Medulla oblongata (tissue), 1 donor: ENCODE measurements around the gene NBPF1.
A peak's percentile ranks its signal among the peaks of the same experiment; 100 is the strongest.
"Not testable (repeated sequence)": the region's sequence is repeated elsewhere in the genome, so short reads cannot be mapped to it uniquely, and the experiment has no call there.

Experiments used
- DNase-seq: peaks from one replicate; pipeline ENCODE4 v3.0.0-alpha.2; 2015; ENCODE audit errors: extremely low spot score

NBPF1 gene

DNA sequence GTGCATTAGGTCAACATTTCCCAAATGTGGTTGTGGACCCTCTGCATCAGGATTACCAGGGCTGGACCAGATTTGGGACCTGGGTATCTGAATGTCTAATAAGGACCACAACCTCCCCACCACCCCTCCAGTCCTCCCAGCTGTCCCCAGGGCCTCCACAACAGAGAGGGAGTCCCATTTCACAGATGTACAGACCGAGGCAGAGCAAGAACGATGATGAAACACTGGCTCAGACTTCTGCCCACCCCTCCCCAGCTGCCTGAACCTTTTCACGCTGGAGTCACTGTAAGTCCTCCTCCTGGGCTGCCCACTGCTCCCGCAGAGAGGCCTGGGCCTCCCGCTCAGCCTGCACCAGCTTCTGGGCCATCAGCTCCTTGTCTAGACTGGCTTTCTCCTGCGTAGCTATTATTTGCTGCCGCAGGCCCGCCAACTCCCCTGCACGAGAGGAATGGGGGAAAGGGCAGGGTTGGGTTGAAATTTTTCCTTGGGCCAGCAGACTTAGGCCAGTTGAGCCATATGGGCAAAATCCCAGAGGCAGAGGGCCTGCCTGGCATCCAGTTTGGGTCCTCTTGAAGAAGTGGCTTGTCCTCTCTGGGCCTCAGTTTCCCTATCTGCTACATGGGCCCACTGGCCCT, 8.4 kb upstream of the NBPF1 start:
- DNase-seq = not testable (repeated sequence)

DNA sequence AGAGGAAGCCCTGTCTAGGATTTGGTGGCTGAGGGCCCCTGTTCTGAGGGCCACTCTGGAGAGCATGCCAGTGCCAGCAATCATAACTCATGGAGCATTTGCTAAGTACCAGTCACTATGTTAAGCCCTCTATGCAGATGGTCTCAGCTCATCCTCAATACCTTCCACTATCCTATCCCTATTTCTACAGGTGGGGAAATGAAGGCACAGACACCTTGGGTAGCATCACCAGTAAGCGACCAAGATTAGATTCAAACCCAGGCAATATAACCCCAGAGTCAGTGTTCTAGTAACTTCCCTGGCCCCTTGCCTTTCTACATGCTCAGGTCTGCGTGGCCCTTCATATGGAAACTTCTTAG, 7.9 kb upstream of the NBPF1 start:
- no peak for DNase-seq

DNA sequence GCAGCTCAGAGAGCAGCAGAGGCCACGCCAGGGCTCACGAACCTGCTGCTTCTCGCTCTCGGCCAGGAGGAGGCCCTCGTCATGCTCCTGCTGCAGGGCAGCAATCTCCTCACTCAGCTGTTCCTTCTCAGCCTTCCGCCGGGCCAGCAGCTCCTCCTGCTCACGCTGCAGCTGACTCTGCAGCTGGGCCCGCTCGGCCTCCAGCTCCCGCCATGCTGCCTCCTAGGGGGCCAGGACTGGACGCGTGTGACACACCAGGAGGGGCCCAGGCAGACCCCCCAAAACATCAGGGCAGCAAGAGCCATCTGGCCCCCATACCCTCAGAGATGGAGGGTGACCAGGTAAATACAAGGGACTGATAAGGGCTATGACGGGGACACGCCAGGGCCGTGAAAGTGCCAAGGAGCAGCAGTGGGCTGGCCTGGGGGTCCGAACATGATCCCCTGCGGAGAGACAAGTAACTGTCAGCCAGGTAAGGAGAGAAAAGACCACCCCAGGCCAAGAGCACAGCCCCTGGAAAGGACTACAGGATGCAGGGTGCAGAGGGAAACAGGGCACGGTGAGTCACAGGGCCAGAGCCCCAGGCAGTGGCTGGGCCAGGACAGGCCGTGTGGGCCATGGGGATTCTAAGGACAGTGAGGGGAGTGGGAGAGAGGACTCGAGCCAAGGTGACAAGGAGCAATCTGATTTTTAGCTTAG, 6.6 kb upstream of the NBPF1 start:
- not testable (repeated sequence) for DNase-seq

DNA sequence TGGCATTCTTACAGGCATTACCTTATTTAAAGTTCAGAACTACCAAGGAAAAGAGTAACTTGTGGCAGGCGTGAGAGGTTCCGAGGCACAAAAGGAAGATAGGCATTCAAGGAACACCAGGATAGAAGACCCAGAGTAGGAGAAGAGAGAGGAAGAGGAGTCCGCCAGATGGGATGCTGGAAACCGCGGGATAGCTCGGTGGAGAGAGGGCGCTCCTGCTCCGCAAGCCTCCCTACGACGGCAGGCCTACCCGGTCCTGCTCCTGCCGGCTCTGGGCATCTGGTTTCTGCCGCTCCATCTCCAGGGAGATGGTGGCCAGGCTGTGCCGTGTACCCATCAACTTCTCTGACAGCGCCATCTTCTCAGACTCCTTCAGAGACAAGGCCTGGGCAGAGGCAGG, 5.4 kb upstream of the NBPF1 start:
- no peak for DNase-seq

DNA sequence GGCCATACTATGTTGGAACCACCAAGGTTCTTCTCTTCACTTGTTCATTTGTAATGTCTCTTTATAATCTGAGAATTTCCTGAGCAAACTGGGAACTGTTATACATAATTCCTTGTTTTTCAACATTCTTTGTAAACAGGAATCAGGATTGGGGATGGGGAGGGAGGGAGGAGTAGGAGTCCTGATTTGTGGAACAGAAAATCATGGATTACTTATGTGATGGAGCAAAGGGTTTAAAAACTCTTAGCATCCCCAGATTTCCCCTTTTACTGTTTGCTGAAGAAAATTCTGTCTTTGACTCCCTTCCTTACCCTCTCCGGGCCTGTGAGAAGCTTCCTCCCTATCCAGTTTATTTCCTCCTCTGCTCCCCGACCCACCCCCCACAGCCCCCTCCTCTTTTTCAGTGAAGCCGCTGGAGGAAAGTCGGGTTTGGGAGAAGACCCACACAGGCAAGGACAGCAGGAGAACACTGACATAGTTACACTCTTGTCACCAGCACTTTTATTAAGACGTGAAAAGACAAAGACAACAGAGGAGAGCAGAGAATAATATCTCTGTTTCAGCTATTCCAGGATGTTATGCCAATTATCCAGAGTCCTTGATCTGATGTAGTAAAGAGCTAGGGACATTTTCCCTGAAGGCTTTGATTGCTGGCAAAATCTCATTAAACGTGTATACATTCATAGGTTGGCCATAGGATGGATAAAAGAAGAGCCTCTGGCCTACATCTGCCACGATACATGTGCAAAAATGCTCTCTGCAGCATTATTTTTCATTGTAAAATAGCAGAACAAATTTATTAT, 4.6 kb upstream of the NBPF1 start:
- DNase-seq = peak; percentile 39

DNA sequence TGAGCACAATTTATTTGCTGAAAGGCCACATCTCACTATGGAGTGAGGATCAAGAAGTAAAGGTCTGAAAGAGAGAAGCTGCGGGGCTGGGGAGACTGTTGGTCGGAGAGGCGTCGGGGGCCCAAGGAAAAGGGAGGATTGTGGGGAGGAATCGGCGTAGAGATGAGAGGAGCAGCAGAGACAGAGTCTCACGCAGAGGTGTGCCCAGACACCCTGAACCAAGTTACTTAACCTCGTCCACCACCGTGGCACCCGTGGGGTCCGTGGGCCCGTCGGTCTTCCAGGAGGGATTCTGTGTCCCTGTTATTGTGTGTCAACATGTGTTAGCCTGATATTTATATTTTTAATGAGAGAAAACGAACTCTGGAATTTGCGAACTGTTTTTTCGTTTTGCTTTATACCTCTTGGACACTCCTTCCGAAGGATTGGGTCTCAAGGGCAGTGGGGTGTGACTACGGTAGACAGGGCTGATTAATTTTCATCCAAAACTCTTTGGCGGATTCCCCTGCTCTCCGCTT, 3.8 kb upstream of the NBPF1 start:
- DNase-seq = peak; percentile 31

DNA sequence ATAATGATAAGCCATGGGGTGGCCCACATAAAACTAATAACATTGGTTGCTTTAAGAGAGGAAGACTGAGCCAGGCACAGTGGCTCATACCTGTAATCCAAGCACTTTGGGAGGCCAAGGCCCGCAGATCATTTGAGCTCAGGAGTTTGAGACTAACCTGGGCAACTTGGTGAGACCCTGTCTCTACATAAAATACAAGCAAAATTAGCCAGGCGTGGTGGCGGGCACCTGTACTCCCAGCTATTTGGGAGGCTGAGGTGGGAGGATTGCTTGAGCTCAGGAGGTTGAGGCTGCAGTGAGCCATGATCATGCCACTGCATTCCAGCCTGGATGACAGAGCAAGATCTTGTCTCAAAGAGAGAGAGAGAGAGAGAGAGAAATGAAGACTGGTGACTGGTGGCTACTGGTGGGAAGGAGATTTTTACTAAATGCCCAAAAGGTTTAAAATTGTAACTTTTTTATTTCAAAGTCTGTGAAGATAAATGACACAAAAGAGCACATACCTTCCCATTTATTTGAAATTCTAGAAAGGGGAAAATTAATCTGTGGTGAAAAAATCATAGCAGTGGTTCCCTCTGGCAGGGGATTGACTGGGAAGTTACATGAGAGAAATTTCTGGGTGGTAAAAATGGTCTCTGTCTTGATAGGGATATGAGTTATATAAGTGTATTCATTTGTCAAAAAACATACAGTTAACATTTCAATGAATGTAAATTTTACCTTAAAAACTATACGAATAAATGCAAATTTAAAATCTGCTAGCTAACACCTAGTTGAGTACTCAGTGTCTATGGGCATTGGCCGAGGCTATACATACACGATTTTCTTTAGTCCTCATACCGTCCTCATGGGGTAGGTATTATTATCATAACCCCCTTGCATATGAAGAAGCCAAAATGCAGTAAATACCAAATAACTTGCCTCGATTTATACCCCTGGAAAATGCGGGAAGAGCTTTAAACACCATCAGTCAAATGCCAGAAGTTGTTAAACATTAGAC, 2.2 kb upstream of the NBPF1 start:
- no peak for DNase-seq

DNA sequence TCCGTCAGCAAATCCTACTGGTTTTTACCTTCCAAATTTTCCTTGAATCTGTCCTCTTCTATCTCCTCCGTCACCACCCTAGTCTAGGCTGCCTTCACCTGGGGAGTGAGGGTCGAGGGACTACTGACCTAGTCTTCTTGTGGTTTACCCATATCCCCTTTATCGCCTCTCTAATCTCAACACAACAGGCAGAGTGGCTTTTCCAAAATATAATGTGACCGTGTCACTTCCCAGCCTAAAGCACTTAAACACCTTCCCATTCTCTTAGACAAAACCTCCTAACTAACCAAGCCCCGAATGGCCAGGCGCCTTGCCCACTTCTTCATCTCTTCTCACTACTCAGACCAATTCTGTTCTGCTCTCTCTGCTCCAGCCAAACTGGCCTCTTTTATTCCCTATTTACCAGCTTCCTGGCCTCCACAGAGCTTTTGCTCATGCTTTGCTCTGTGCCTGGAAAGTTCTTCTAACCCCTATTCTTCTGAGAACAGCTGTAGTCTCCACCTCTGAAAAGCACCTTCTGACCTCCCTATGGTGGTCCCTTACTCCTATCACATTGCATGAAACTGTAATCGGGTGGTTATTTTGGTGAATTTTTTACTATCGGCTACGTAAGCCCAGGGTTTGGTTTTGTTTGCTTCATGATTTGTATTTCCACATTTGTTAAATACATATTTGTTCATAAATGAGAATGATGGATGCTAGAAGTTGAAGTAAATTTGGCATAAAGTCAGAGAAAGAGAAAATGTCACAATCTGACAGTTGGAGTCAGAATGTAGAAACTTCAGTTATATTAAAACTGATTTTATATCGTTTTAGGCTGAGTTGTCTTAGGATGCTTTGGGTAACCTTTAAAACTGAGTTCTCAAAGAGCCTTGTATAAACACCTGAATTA, 1.2 kb upstream of the NBPF1 start:
- DNase-seq = peak; percentile 40

DNA sequence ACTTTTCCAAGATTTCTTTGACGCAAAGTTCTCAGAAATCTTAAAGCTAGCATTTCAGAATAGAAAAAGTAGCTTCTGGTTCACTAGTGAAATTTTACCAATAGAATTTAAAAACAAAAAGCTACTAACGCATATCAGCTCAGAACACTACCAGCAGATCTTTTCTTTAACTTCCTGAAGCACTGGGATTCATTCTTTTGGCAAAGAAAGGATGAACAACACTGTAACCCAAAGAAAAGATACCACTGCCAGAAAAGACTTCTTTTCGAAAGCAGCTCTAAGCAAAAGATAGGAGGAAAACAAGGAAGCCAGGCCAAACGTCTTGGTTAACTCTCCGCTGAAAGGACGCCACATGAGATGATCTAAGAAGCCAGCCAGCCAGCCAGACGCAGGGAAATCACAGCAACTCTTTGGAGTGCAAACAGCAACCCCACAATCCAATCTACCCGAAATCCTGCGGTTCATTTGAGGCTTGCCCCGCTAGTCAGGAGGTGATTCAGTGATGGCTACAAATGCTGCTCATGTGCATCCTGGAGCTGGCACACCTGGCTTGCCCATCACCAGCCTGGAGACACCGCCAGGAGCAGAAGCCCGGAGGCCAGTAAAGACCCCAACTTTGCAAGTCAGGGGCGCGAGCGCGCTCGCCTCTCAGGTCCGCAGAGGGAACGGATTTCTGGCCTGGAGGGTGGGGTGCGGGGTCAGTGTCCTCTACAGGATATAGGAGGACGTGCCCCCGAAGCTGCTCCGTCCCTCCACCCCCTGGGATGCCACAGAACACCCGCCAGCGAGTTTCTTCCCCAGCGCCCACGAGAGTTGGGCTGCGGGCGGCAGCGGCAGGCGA, 812 bp downstream of the NBPF1 start:
- peak; percentile 92 for DNase-seq

DNA sequence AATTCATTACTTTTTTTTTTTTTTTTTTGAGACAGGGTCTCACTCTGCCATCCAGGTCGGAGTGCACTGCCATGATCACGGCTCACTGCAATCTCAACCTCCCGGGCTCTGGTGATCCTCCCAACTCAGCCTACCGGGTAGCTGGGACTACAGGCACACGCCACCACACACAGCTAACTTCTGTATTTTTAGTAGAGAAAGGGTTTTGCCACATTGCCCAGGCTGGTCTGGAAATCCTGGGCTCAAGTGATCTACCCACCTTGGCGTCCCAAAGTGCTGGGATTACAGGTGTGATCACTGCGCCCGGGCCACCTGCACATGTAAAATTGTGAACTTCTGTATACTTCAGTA, 1.4 kb downstream of the NBPF1 start:
- not testable (repeated sequence) for DNase-seq

DNA sequence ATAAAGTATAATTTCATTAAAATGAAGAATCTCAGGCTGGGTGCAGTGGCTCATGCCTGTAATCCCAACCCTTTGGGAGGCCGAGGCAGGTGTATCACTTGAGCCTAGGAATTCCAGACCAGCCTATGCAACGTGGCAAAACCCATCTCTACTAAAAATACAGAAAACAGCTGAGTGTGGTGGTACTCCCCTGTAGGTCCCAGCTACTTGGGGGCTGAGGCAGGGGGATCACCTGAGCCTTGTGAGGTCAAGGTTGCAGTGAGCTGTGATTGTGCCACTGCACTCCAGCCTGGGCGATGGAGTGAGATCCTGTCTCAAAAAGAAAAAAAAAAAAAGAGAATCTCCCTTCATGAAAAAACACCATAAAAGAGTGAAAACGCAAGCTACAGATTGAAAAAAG, 2.2 kb downstream of the NBPF1 start:
- not testable (repeated sequence) for DNase-seq

DNA sequence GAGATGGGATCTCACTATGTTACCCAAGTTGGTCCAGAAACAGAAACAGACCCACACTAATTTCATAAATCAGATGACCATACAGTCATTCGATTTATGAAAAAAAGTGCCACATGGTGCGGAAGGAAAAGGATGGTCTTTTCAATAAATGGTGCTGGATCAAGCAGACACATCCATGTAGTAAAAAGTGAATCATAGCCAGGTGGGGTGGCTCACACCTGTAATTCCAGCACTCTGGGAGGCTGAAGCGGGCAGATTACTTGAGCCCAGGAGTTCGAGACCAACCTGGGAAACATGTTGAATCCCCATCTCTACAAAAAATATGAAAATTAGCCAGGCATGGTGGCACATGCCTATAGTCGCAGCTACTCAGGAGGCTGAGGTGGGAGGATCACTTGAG, 2.8 kb downstream of the NBPF1 start:
- not testable (repeated sequence) for DNase-seq

DNA sequence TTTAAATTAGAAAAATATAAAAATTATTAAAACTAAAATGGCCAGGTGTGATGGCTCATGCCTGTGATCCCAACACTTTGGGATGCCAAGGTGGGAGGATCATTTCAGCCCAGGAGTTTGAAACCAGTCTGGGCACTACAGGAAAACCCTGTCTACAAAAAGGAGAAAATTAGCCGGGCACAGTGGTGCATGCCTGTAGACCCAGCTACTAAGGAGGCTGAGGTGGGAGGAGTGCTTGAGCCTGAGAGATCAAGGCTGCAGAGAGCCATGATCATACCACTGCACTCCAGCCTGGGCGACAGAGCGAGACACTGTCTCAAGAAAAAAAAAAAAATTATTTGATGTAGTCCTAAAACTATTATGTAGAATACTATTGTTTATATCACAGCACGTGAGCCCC, 3.6 kb downstream of the NBPF1 start:
- DNase-seq = not testable (repeated sequence)

DNA sequence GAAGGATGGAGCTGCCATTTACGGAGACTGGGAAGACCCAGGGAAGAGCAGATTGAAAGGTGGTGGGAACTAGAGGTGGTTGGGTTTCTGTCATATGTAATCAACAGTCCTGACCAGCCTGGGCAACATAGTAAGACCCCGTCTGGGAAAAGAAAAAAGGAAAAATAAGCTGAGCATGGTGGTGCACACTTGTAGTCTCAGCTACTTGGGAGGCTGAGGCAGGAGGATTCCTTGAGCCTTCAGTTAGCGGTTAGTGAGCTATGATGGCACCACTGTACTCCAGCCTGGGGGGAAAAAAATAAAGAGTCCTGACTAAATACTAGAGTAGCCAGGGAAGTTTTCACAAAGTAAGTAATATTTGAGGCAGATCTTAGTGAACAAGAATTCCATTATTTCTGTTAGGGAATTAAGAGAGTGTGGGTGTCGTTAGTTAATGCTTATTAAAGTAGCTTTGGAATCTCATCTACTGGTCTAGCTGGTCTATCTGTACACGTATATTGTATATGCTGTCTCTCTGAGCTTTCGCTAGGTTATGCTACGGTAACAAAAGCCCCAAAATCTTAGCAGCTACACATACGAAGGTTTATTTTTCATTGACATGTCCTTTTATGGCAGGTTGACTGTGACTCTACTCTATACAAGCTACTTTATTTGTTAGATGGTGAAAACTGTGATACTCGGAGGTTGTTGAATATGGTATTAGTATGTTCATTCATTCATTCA, 4.4 kb downstream of the NBPF1 start:
- no peak for DNase-seq

DNA sequence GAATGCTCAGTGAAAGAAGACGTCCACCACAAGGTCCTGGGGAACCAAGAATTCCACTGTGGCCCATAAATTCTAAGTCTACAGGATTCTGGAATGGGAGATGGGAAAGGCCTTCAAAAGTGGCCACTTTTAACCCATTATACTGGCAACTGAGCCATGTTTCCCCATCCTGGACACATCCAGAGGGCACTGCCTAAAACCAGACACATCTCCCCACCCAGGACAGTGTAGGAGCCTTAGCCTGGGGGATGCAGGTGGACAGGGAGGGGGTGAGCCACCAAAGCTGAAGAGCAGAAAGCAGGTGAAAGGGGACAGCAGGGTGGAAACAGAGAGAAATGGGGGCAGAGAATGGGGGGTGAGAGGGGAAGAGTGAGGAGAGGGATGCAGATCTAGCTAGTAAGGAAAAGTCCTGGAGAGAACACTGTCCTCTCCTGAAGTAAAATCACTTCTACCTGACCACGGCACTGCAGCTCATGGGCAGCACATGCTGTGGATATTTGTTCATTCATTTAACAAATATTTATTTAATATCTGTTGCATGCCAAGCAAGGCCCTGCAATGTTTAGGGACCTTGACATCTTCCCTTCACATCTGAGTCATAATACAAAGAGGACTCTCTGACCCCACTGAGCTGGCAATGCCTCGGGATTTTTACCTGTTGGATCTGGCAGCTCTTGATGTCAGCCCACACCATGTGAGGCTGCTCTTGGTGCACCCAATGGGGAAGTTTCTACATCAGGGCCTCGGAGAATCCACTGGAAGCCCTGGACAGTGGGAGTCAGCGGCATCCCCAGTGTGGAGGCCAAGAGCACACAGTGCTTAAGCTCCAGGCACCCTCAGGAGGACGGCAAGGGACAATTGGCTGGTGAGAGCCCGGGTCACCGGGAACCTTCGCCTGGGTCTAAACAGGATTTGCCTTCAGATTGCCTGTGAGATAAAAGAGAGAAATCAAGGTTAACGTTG, 5.2 kb downstream of the NBPF1 start:
- not testable (repeated sequence) for DNase-seq

DNA sequence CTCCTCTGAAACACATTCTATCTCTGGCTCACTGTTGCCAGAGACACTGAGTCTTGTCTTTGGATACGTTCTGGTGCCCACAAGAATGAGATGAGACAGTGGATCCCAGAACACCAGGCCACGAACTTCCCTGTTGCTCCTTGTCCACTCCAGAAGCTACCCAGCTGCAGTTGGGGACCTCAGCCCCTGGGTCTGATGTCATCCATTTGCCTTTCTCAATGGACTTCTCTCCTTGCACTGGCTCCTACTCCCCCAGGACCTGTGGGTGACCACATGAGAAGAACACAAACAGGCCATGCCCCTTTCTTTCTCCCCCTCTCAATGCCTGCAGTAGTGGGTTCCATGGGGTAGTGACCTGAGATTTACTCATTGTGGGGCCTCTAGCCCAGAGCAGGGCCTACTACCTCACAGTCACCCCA, 5.9 kb downstream of the NBPF1 start:
- DNase-seq = no peak

DNA sequence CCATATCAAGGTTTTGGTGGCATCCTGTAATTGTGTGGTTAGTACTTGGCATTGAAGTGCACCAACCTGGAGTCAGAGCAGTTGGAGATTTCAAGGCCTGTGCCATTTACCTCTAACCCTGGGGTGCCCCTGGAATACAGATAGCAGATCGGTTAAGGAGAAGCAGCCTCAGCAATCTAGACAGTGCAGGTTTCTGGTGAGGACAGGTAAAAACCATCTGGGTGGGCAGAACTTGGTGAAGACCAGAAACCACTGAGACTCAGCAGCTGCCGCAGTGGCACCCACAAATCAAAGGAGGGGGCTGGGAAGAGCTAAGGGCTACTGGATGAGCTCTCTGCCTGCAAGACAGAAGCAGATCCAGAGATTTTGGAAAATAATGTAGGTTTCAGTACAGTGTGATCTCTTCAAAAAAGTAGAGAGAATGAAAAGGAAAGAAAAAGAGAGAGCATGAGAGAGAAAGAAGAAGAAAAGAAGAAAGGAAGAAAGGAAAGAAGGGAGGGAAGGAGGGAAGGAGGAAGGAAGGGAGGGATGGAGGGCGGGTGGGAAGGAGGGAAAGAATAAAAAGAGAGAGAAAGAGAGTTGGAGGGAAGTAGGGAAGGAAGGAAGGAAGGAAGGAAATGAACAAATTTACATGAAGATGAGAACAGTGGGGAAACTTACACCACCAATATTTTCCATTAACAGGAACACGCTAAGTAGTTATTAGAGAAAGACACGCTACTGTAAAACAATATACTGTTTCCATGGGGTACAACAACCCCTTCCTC, 6.5 kb downstream of the NBPF1 start:
- not testable (repeated sequence) for DNase-seq
